Prostate gland (tissue), 2 donors: ENCODE data around the gene RBPJ. TPM values are rescaled to one million over a fixed set of nuclear protein-coding genes. Genes with fewer than 3 reads are reported as not detected.

Experiments used
- DNase-seq: peaks from one replicate; pipeline ENCODE4 v3.0.0-alpha.2; 2019; ENCODE audit warnings: low spot score
- H3K27ac ChIP-seq, 2 donors: fragments of 200-600 bp; sonication (generic); 2 replicates each; pipeline ENCODE4 v1.5.1; 2017 to 2019
- H3K27me3 ChIP-seq: fragments of 200-600 bp; sonication (generic); replicated peaks from 2 replicates; pipeline ENCODE4 v1.5.1; 2019; ENCODE audit not compliant: insufficient read depth
- H3K36me3 ChIP-seq, 2 donors: fragments of 200-600 bp; sonication (generic); 1 replicate in 1 of 2; 2 replicates in 1 of 2; pipeline versions ENCODE4 v1.5.1 to v1.8.1; 2017 to 2019
- H3K4me1 ChIP-seq: fragments of 200-600 bp; sonication (generic); replicated peaks from 2 replicates; pipeline ENCODE4 v1.5.1; 2019
- H3K4me3 ChIP-seq, 2 donors: fragments of 200-600 bp; sonication (generic); 2 replicates each; pipeline ENCODE4 v1.5.1; 2017 to 2019
- H3K9me3 ChIP-seq: fragments of 200-600 bp; sonication (generic); 2 replicates; pipeline ENCODE4 v1.5.1; 2017
- CTCF ChIP-seq, 4 experiments: fragments of 200-600 bp in 2 of 4; fragments of 450-650 bp in 2 of 4; sonication (generic) in 2 of 4; IDR thresholded peaks; 1 replicate in 3 of 4; 2 replicates in 1 of 4; pipeline ENCODE4 v1.5.1; 2016 to 2019; ENCODE audit warnings: antibody characterized with exemption in 4 of 4, mild to moderate bottlenecking in 2 of 4, moderate library complexity in 2 of 4
- POLR2A ChIP-seq: fragments of 450-650 bp; IDR thresholded peaks from one replicate; pipeline ENCODE4 v1.6.1; 2016; ENCODE audit warnings: antibody characterized with exemption, mild to moderate bottlenecking
- POLR2AphosphoS5 ChIP-seq: sonication (generic); formaldehyde crosslinking; IDR thresholded peaks from one replicate; pipeline ENCODE4 v1.6.1; 2017; ENCODE audit warnings: antibody characterized with exemption
- WGBS: methylation state at CpG from one replicate; pipeline ENCODE4 v1.1.5; 2018; 5-methylcytosine and 5-hydroxymethylcytosine counted together
- intact Hi-C: fragments of 100-400 bp; cut with DNase I; formaldehyde crosslinking; loops from one replicate; pipeline ENCODE4 v1.14.2; 2022
- total RNA-seq, 2 donors: library from RNA; depleted of rRNA; stranded (reverse); fragments of >200 nt; gene quantifications; one replicate each; pipeline ENCODE4 v1.1.0, GENCODE V29; 2016

RBPJ gene
- total RNA-seq, 2 donors from 2014 or later = 36.0 to 130 TPM

GRCh38 chr4:26344901-26345564 lies 24.2 kb downstream of the RBPJ start:
- no peak for DNase-seq
- no peaks in the 10 kb centered on the region for H3K9me3 ChIP-seq

GRCh38 chr4:26345565-26345938 lies 24.7 kb downstream of the RBPJ start:
- 73% methylated on average over 3 of the region's 3 CpGs for WGBS
- H3K27ac ChIP-seq = no peak overlapping the region
- H3K9me3 ChIP-seq = no peaks in the 10 kb centered on the region
- TF ChIP-seq CTCF (IDR thresholded peaks at IDR 0.05) (no peak), POLR2AphosphoS5 (no peak), POLR2A (no peak)
- no peaks in the 10 kb centered on the region for H3K36me3 ChIP-seq
- H3K4me1 ChIP-seq = no peaks in the 10 kb centered on the region
- H3K4me3 ChIP-seq = no peak overlapping the region
- H3K27me3 ChIP-seq = no peaks in the 10 kb centered on the region
- intact Hi-C loops = no loop called here
- no peak for DNase-seq

More at GRCh38 chr4:26344901-26345564, 24.2 kb downstream of the RBPJ start:
- Histone ChIP-seq H3K4me3 (no peak overlapping the region), H3K4me1 (no peaks in the 10 kb centered on the region), H3K27ac (no peak overlapping the region), H3K27me3 (no peaks in the 10 kb centered on the region), H3K36me3 (no peaks in the 10 kb centered on the region)
- intact Hi-C loops = no loop called here
- 74% methylated on average over 4 of the region's 4 CpGs for WGBS
- no peak for TF ChIP-seq POLR2A

- 53% methylated on average over 6 of the region's 6 CpGs for WGBS
- TF ChIP-seq POLR2AphosphoS5 (no peak), POLR2A (no peak), CTCF (IDR thresholded peaks at IDR 0.05) (no peak)
- Histone ChIP-seq H3K4me3 (no peak overlapping the region), H3K36me3 (no peaks in the 10 kb centered on the region), H3K27me3 (no peaks in the 10 kb centered on the region), H3K27ac (no peak overlapping the region), H3K9me3 (no peaks in the 10 kb centered on the region), H3K4me1 (no peaks in the 10 kb centered on the region)
- no peak for DNase-seq
- intact Hi-C loops = no loop called here
Observed at GRCh38 chr4:26346203-26346620, 25.4 kb downstream of the RBPJ start.

GRCh38 chr4:26349496-26349895 lies 28.7 kb downstream of the RBPJ start:
- Histone ChIP-seq H3K27ac (no peak overlapping the region), H3K36me3 (no peaks in the 10 kb centered on the region), H3K9me3 (no peaks in the 10 kb centered on the region), H3K4me1 (no peaks in the 10 kb centered on the region), H3K4me3 (no peak overlapping the region), H3K27me3 (no peaks in the 10 kb centered on the region)
- no peak for TF ChIP-seq POLR2A
- no peak for TF ChIP-seq POLR2AphosphoS5
- WGBS = 60% methylated on average over 2 of the region's 2 CpGs
- DNase-seq = no peak
- intact Hi-C loops = no loop called here

GRCh38 chr4:26351685-26352084 lies 30.9 kb downstream of the RBPJ start:
- Histone ChIP-seq H3K27me3 (no peaks in the 10 kb centered on the region), H3K4me1 (no peaks in the 10 kb centered on the region), H3K27ac (no peak overlapping the region), H3K9me3 (no peaks in the 10 kb centered on the region), H3K4me3 (no peak overlapping the region), H3K36me3 (no peaks in the 10 kb centered on the region)
- WGBS = 83% methylated on average over 2 of the region's 2 CpGs
- DNase-seq = no peak
- TF ChIP-seq POLR2AphosphoS5 (no peak), CTCF (IDR thresholded peaks at IDR 0.05) (no peak), POLR2A (no peak)
- intact Hi-C loops = no loop called here

- 91% methylated on average over 7 of the region's 7 CpGs for WGBS
- no peak for DNase-seq
Observed at GRCh38 chr4:26354491-26354890, 33.7 kb downstream of the RBPJ start.

More at GRCh38 chr4:26354491-26354890, 33.7 kb downstream of the RBPJ start:
- H3K27me3 ChIP-seq = no peaks in the 10 kb centered on the region
- H3K4me1 ChIP-seq = no peaks in the 10 kb centered on the region
- intact Hi-C loops = no loop called here
- H3K27ac ChIP-seq = no peak overlapping the region
- H3K4me3 ChIP-seq = no peak overlapping the region
- TF ChIP-seq POLR2AphosphoS5 (no peak), POLR2A (no peak), CTCF (IDR thresholded peaks at IDR 0.05) (no peak)
- H3K36me3 ChIP-seq = no peaks in the 10 kb centered on the region
- no peaks in the 10 kb centered on the region for H3K9me3 ChIP-seq
